ENCODE measurements around the gene TP63.

- TF ChIP-seq CTCF (IDR thresholded peaks at IDR 0.05; ENCODE audit: low read length) (no peak), EZH2 (IDR thresholded peaks at IDR 0.05; ENCODE audit: borderline replicate concordance, low read length) (no peak)
Observed at GRCh38 chr3:189631409-189631808, 220 bp downstream of the TP63 start.
